A549 (cell line): Measurements from ENCODE around the gene FCHSD1. TPM values are rescaled to one million over a fixed set of nuclear protein-coding genes. Genes with fewer than 3 reads are reported as not detected.

ENCODE experiments used
- ATAC-seq, 2 experiments: fragments of 200-7000 bp in 1 of 2; fragments of >200 bp in 1 of 2; cut with Nextera tagmentation in 1 of 2; cut with Tn5 transposase in 1 of 2; 3 replicates each; pipeline versions ENCODE4 v1.8.0 to v1.9.1; 2018 to 2020; ENCODE audit warnings: mild to moderate bottlenecking in 1 of 2, moderate library complexity in 1 of 2
- CTCF ChIA-PET: fragments of 300-600 bp; sonication (Branson Sonifier 250); formaldehyde crosslinking; extraction: SDS; loops from one replicate; lab custom pipeline; 2021; ENCODE audit warnings: antibody characterized with exemption, inconsistent platforms; lab: Yijun Ruan, JAX
- POLR2A ChIA-PET: fragments of 350-600 bp; formaldehyde crosslinking; extraction: SDS; loops from one replicate; lab custom pipeline; 2021; ENCODE audit warnings: antibody characterized with exemption, inconsistent platforms; lab: Yijun Ruan, JAX
- DNase-seq, 2 experiments: peaks; one replicate each; pipeline versions ENCODE4 v3.0.0 to v3.0.0-alpha.2; 2011 to 2016; ENCODE audit warnings: low read depth in 1 of 2, low spot score in 1 of 2
- FAIRE-seq: peaks from 2 replicates; lab custom pipeline; 2011; peaks lifted over from hg19 to GRCh38; lab: Jason Lieb, UNC
- H3K27ac ChIP-seq, 2 experiments: fragments of >200 bp; sonication (Bioruptor Twin); formaldehyde crosslinking; 3 replicates each; pipeline ENCODE4 v1.5.1; 2016 to 2017
- H3K4me1 ChIP-seq: fragments of >200 bp; sonication (Bioruptor Twin); formaldehyde crosslinking; 3 replicates; pipeline ENCODE4 v1.6.1; 2016
- H3K4me2 ChIP-seq: fragments of >200 bp; sonication (Bioruptor Twin); formaldehyde crosslinking; 3 replicates; pipeline ENCODE4 v1.6.1; 2016
- H3K4me3 ChIP-seq: fragments of >200 bp; sonication (Bioruptor Twin); formaldehyde crosslinking; 3 replicates; pipeline ENCODE4 v1.5.1; 2016
- H3K9me3 ChIP-seq: fragments of >200 bp; sonication (Bioruptor Twin); formaldehyde crosslinking; 3 replicates; pipeline ENCODE4 v1.6.1; 2016
- BCL3 ChIP-seq: fragments of >200 bp; sonication (Bioruptor Twin); formaldehyde crosslinking; IDR thresholded peaks from 3 replicates; pipeline ENCODE4 v1.6.1; 2016
- CBX2 ChIP-seq: fragments of 200-600 bp; sonication (generic); IDR thresholded peaks from 2 replicates; pipeline ENCODE4 v1.6.1; 2016; ENCODE audit warnings: low read depth, mild to moderate bottlenecking, borderline replicate concordance
- CBX8 ChIP-seq: fragments of 200-600 bp; sonication (generic); IDR thresholded peaks from 2 replicates; pipeline ENCODE4 v1.6.1; 2016
- E2F6 ChIP-seq: IDR thresholded peaks from 2 replicates; pipeline ENCODE4 v1.6.1; 2012; ENCODE audit warnings: low read depth, borderline replicate concordance
- EHF ChIP-seq: fragments of 250-450 bp; sonication (Bioruptor Pico); IDR thresholded peaks from 2 replicates; pipeline ENCODE4 v1.5.0; 2020; ENCODE audit warnings: mild to moderate bottlenecking
- HES2 ChIP-seq: fragments of >200 bp; sonication (Bioruptor Twin); formaldehyde crosslinking; IDR thresholded peaks from 2 replicates; pipeline ENCODE4 v1.6.1; 2016
- JUN ChIP-seq, 2 experiments: fragments of >200 bp; sonication (Bioruptor Twin); formaldehyde crosslinking; IDR thresholded peaks; 2 replicates in 1 of 2; 3 replicates in 1 of 2; pipeline ENCODE4 v1.6.1; 2016 to 2017
- KDM1A ChIP-seq: fragments of 200-600 bp; sonication (generic); IDR thresholded peaks from 2 replicates; pipeline ENCODE4 v1.6.1; 2016; ENCODE audit warnings: low read depth, mild to moderate bottlenecking
- MAZ ChIP-seq: fragments of 150-350 bp; IDR thresholded peaks from 2 replicates; pipeline ENCODE4 v1.6.1; 2014; ENCODE audit warnings: antibody characterized with exemption, low read depth, low read length, borderline replicate concordance
- PHF8 ChIP-seq: fragments of 200-600 bp; sonication (generic); IDR thresholded peaks from 2 replicates; pipeline ENCODE4 v1.6.1; 2016; ENCODE audit warnings: low read depth, mild to moderate bottlenecking, antibody characterized with exemption, moderate library complexity, borderline replicate concordance
- POLR2A ChIP-seq: IDR thresholded peaks from 2 replicates; pipeline ENCODE4 v1.6.1; 2012; ENCODE audit warnings: mild to moderate bottlenecking, low read length
- SREBF2 ChIP-seq: fragments of 450-650 bp; IDR thresholded peaks from 2 replicates; pipeline ENCODE4 v1.6.1; 2014; ENCODE audit warnings: mild to moderate bottlenecking, moderate library complexity
- TFCP2L1 ChIP-seq: fragments of 250-450 bp; sonication (Bioruptor Pico); IDR thresholded peaks from 2 replicates; pipeline ENCODE4 v1.5.0; 2021; ENCODE audit warnings: mild to moderate bottlenecking
- WGBS: methylation state at CpG from one replicate; pipeline ENCODE4 v1.1.6; 2017; ENCODE audit errors: missing lambda C conversion rate; 5-methylcytosine and 5-hydroxymethylcytosine counted together
- polyA minus RNA-seq: library from RNA; depleted of rRNA, polyadenylated mRNA; stranded (reverse); fragments of >200 nt; gene quantifications from 2 replicates; pipeline ENCODE4 v1.2.3, GENCODE V29; 2011; rRNA and poly(A)+ RNA removed
- polyA plus RNA-seq, 4 experiments: library from polyadenylated mRNA; depleted of rRNA in 3 of 4; stranded (reverse); fragments of >200 nt; fragmentation: RNase III in 1 of 4; extraction: RNeasy Plus Mini Kit Qiagen cat#74134 plus additional on column Dnase treatment in 1 of 4; gene quantifications; 2 replicates in 3 of 4; 3 replicates in 1 of 4; pipeline ENCODE4 v1.2.3, GENCODE V29; 2011 to 2017
- TF ChIP-seq, protein P1 (sequence below): fragments of 250-450 bp; sonication (Bioruptor Pico); IDR thresholded peaks from 2 replicates; pipeline ENCODE4 v1.5.0; 2021; ENCODE audit warnings: mild to moderate bottlenecking, moderate library complexity, borderline replicate concordance
- TF ChIP-seq, protein P2 (sequence below): IDR thresholded peaks from 2 replicates; pipeline ENCODE4 v1.6.1; 2012

Gene FCHSD1
- polyA plus RNA-seq (2011; rRNA removed) (11.0 and 12.2 TPM in 2 replicates), polyA plus RNA-seq (2017; fragmentation: RNase III; extraction: RNeasy Plus Mini Kit Qiagen cat#74134 plus additional on column Dnase treatment) (10.1 to 14.5 TPM (median 14.0 TPM) in 3 replicates), polyA minus RNA-seq (6.9 and 12.2 TPM in 2 replicates)
- 9.2 and 9.7 TPM in 2 replicates for polyA plus RNA-seq (2012; cell fraction: cytosol; rRNA removed)
- 87.6 and 92.1 TPM in 2 replicates for polyA plus RNA-seq (2012; cell fraction: nucleus; rRNA removed)

- peaks cover 4% of the 10 kb centered on the region; the same call in 1 of the 3 replicates for H3K4me1 ChIP-seq
- DNase-seq (peak; percentile 82 to 98), FAIRE-seq (no peak), ATAC-seq (peak; percentile 81 to 96)
- peak within 1 kb of the TSS; percentile 67 for H3K4me2 ChIP-seq
- no peak for TF ChIP-seq MAZ
- peak; percentile 51; the same call in 1 of the 2 replicates for TF ChIP-seq PHF8
- TF ChIP-seq POLR2A = peak; percentile 59
- TF ChIP-seq JUN (IDR thresholded peaks at IDR 0.05) = peak in 1 of 2 experiments; percentile 28; a peak in 1 of 5 replicates
- TF ChIP-seq BCL3 = 0 out of 3 replicates have a peak, but pooled peaks have one; percentile 34
- H3K9me3 ChIP-seq = no peaks in the 10 kb centered on the region
- ChIA-PET CTCF (interaction anchor here (0.9 to 2.7 kb wide), 8 partner anchors 9 to 310 kb away, joined by 3 to 17 read pairs (median 3); partner anchors contain the start of gene DIAPH1), POLR2A (interaction anchor here (0.6 to 1.7 kb wide), 4 partner anchors 8 to 89 kb away, joined by 3 to 14 read pairs (median 4); partner anchors contain the start of genes HDAC3 and RELL2)
- peak within 1 kb of the TSS; percentile 61 to 90 for H3K27ac ChIP-seq
- peak within 1 kb of the TSS; percentile 70 for H3K4me3 ChIP-seq
- 8% methylated on average over 17 of the region's 50 CpGs for WGBS
These were observed at the start of gene FCHSD1 for GRCh38 chr5:141650851-141651727. FCHSD1 (minus strand) TSS chr5:141651418; CDS start chr5:141651368, 50 bp downstream.

DNA sequence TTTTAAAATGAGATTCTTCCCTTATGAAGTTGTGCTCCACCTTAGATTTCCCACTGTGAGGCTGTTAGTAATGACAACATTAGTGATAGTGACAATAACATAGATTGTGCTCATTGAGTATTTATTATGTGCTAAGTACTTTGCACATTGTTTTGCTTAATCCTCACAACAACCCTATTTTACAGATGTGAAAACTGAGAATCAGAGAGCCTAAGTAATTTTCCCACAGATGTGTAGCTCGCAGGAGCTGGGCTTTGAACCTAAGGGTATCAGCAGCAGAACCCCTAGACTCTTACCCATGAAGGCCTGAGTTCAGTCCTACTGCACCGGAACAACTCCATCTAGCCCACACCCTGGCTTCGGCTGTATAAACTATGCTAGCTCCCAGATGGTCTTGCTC, 46.4 kb upstream of the FCHSD1 start:
- no peak overlapping the region for H3K4me3 ChIP-seq
- TF ChIP-seq CBX2 = no peak
- no peak for TF ChIP-seq HES2
- TF ChIP-seq, protein P1, sequence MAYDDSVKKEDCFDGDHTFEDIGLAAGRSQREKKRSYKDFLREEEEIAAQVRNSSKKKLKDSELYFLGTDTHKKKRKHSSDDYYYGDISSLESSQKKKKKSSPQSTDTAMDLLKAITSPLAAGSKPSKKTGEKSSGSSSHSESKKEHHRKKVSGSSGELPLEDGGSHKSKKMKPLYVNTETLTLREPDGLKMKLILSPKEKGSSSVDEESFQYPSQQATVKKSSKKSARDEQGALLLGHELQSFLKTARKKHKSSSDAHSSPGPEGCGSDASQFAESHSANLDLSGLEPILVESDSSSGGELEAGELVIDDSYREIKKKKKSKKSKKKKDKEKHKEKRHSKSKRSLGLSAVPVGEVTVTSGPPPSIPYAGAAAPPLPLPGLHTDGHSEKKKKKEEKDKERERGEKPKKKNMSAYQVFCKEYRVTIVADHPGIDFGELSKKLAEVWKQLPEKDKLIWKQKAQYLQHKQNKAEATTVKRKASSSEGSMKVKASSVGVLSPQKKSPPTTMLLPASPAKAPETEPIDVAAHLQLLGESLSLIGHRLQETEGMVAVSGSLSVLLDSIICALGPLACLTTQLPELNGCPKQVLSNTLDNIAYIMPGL (CRISPR knock-in tag) = no peak
- TF ChIP-seq, protein P2, sequence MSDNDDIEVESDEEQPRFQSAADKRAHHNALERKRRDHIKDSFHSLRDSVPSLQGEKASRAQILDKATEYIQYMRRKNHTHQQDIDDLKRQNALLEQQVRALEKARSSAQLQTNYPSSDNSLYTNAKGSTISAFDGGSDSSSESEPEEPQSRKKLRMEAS = no peak
- TF ChIP-seq SREBF2 = no peak
- TF ChIP-seq E2F6 = no peak
- TF ChIP-seq TFCP2L1 = no peak
- no peak for DNase-seq
- peaks cover 3% of the 10 kb centered on the region; the same call in 1 of the 3 replicates for H3K4me1 ChIP-seq
- no peak overlapping the region for H3K27ac ChIP-seq
- H3K4me2 ChIP-seq = no peak overlapping the region
- H3K9me3 ChIP-seq = no peaks in the 10 kb centered on the region
- no peak for ATAC-seq
- WGBS = 46% methylated on average over 3 of the region's 3 CpGs
- POLR2A ChIA-PET = no interaction called here
- CTCF ChIA-PET = interaction anchor here (1.1 to 16.8 kb wide), 7 partner anchors 13 to 266 kb away, joined by 3 to 424 read pairs (median 6); partner anchors contain the start of genes PCDH1, PCDH12 and RNF14
- FAIRE-seq = no peak

DNA sequence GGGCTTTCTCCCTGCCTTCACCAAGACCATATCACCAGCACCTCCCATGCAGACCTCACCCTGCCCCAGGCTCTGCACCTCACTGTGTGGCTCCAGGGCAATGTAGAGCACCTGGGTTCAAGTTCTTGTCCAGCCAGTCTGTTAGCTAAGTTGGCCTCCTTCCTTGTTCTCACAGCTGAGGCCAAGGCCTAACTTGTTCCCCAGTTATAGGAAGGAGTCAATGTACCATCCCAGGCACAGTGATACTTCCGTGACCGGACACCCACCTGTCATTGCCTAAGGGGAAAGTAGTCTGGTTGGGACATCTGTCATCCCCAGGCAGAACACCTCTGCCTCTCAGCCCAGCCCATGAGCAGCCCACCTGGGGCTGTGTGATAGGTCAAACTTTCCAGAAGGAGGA, 45.2 kb upstream of the FCHSD1 start:
- peaks cover 2% of the 10 kb centered on the region; the same call in 1 of the 3 replicates for H3K4me1 ChIP-seq
- DNase-seq (no peak), FAIRE-seq (no peak)
- no peak overlapping the region for H3K27ac ChIP-seq
- H3K9me3 ChIP-seq = no peaks in the 10 kb centered on the region
- no peak overlapping the region for H3K4me3 ChIP-seq
- ChIA-PET CTCF (interaction anchor here (0.6 to 16.8 kb wide), 11 partner anchors 14 to 295 kb away, joined by 3 to 424 read pairs (median 5); partner anchors contain the start of genes ARAP3, DIAPH1, PCDH1 and PCDH12), POLR2A (no interaction called here)
- WGBS = 100% methylated on average over 2 of the region's 2 CpGs
- H3K4me2 ChIP-seq = no peak overlapping the region
- TF ChIP-seq CBX8 (no peak), KDM1A (no peak), EHF (CRISPR knock-in tag) (no peak)
- TF ChIP-seq, all 56 proteins: peak for 0
- no peak for ATAC-seq
